Measurements from ENCODE around the gene BLOC1S4.
A peak's percentile ranks its signal among the peaks of the same experiment; 100 is the strongest.

Gene BLOC1S4

GRCh38 chr4:6674500-6675149 lies 41.3 kb upstream of the BLOC1S4 start:
- ChIA-PET CTCF (interaction anchor here (0.6 to 0.8 kb wide), 2 partner anchors 10 to 21 kb away, joined by 3 to 4 read pairs; no protein-coding TSS in a partner anchor), POLR2A (ENCODE audit: low non-redundant PET) (no interaction called here)
- H3K27ac ChIP-seq, result peak overlapping the region; percentile 87
- DNase-seq (ENCODE audit: low spot score), result peak; percentile 38
- TF ChIP-seq CTCF (conservative IDR thresholded peaks at IDR 0.05; ENCODE audit: low read depth), result peak; percentile 72

- ChIA-PET CTCF (no interaction called here), POLR2A (ENCODE audit: low non-redundant PET) (interaction anchor here (0.7 kb wide), 1 partner anchor 391 kb away, joined by 3 read pairs; the partner anchor contains the start of gene GRPEL1)
- H3K27ac ChIP-seq, result peak overlapping the region; percentile 25
- DNase-seq (ENCODE audit: low spot score), result no peak
- TF ChIP-seq CTCF (conservative IDR thresholded peaks at IDR 0.05; ENCODE audit: low read depth), result no peak
Measured at GRCh38 chr4:6676722-6677558, 39.0 kb upstream of the BLOC1S4 start.

GRCh38 chr4:6680372-6681034 lies 35.5 kb upstream of the BLOC1S4 start:
- ChIA-PET CTCF (interaction anchor here (0.7 kb wide), 1 partner anchor 95 kb away, joined by 4 read pairs; no protein-coding TSS in a partner anchor), POLR2A (ENCODE audit: low non-redundant PET) (no interaction called here)
- DNase-seq (ENCODE audit: low spot score), result no peak
- TF ChIP-seq CTCF (conservative IDR thresholded peaks at IDR 0.05; ENCODE audit: low read depth), result no peak
- no peak overlapping the region for H3K27ac ChIP-seq

GRCh38 chr4:6681191-6681590 lies 34.8 kb upstream of the BLOC1S4 start:
- CTCF ChIA-PET, result interaction anchor here (0.6 to 0.7 kb wide), 2 partner anchors 95 to 1596 kb away, joined by 3 to 4 read pairs; no protein-coding TSS in a partner anchor
- peak; percentile 19; the same call in 1 of the 2 replicates for TF ChIP-seq CTCF (conservative IDR thresholded peaks at IDR 0.05; ENCODE audit: low read depth)
- H3K27ac ChIP-seq, result no peak overlapping the region
- no peak for DNase-seq (ENCODE audit: low spot score)
- POLR2A ChIA-PET (ENCODE audit: low non-redundant PET), result no interaction called here

- DNase-seq (ENCODE audit: low spot score), result no peak
- CTCF ChIA-PET, result no interaction called here
- H3K27ac ChIP-seq, result no peak overlapping the region
- TF ChIP-seq CTCF (conservative IDR thresholded peaks at IDR 0.05; ENCODE audit: low read depth), result no peak
- POLR2A ChIA-PET (ENCODE audit: low non-redundant PET), result no interaction called here
Measured at GRCh38 chr4:6682862-6683590, 32.9 kb upstream of the BLOC1S4 start.
